Measurements from ENCODE around the gene CCDC178.

DNA sequence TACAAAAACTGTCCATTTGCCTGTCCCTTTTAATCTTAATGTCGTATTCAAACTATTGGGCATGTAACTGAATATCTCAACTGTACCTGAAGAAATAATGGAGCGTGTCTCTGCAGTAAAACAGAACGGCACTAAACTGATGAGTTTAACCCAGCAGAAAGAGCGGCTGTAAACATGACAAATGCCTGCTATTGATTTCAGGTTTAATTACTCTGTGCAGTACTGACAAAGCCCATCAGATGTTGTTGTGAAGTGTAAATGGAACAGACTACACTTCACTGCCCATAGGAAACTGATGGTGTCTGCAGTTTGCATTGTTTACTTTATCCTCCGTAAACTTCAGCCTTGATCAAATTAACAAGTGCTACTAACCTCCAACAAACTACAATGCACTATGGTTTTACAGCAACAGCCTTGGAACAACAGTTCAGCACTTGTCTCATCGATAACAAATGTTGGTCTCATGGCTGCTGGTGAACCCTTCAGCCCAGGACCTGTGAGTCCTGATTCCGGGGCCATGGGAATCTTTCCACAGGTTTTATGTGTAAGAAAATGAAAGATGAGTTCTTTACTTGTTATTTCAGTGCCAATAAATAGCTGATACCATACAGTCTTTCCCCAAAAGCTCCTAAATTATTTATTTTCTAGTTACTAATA lies 316.5 kb downstream of the CCDC178 start:
- TF ChIP-seq, protein P1, sequence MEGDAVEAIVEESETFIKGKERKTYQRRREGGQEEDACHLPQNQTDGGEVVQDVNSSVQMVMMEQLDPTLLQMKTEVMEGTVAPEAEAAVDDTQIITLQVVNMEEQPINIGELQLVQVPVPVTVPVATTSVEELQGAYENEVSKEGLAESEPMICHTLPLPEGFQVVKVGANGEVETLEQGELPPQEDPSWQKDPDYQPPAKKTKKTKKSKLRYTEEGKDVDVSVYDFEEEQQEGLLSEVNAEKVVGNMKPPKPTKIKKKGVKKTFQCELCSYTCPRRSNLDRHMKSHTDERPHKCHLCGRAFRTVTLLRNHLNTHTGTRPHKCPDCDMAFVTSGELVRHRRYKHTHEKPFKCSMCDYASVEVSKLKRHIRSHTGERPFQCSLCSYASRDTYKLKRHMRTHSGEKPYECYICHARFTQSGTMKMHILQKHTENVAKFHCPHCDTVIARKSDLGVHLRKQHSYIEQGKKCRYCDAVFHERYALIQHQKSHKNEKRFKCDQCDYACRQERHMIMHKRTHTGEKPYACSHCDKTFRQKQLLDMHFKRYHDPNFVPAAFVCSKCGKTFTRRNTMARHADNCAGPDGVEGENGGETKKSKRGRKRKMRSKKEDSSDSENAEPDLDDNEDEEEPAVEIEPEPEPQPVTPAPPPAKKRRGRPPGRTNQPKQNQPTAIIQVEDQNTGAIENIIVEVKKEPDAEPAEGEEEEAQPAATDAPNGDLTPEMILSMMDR (IDR thresholded peaks at IDR 0.05; ENCODE audit: low read depth, low read length, poor library complexity, severe bottlenecking): no peak
- no peak for TF ChIP-seq EZH2phosphoT487 (IDR thresholded peaks at IDR 0.05; ENCODE audit: borderline replicate concordance, low read length)
